GM23248 (cell line): Measurements from ENCODE around the gene KPNA6. TPM values are rescaled to one million over a fixed set of nuclear protein-coding genes. Genes with fewer than 3 reads are reported as not detected.
A peak's percentile ranks its signal among the peaks of the same experiment; 100 is the strongest.
"Not testable (repeated sequence)": the region's sequence is repeated elsewhere in the genome, so short reads cannot be mapped to it uniquely, and the experiment has no call there.

ENCODE experiments used
- DNase-seq: peaks from one replicate; pipeline ENCODE4 v3.0.0-alpha.2; 2015
- H2AFZ ChIP-seq: fragments of 200-600 bp; sonication (generic); 2 replicates; pipeline ENCODE4 v1.6.1; 2016; ENCODE audit warnings: antibody characterized with exemption
- H3F3A ChIP-seq: fragments of 200-600 bp; sonication (generic); 2 replicates; pipeline ENCODE4 v1.6.1; 2016; ENCODE audit warnings: mild to moderate bottlenecking, antibody characterized with exemption, mixed run types; ENCODE audit not compliant: insufficient read depth
- H3K27ac ChIP-seq: fragments of 200-600 bp; sonication (generic); 2 replicates; pipeline ENCODE4 v1.5.1; 2016; ENCODE audit warnings: mild to moderate bottlenecking
- H3K27me3 ChIP-seq: fragments of 200-600 bp; sonication (generic); replicated peaks from 2 replicates; pipeline ENCODE4 v1.6.1; 2016; ENCODE audit warnings: mild to moderate bottlenecking; ENCODE audit not compliant: insufficient read depth
- H3K36me3 ChIP-seq: fragments of 200-600 bp; sonication (generic); 2 replicates; pipeline ENCODE4 v1.6.1; 2016; ENCODE audit warnings: low read depth, mild to moderate bottlenecking
- H3K4me1 ChIP-seq: fragments of 200-600 bp; sonication (generic); 2 replicates; pipeline ENCODE4 v1.6.1; 2016; ENCODE audit warnings: mild to moderate bottlenecking; ENCODE audit not compliant: insufficient read depth
- H3K4me2 ChIP-seq: fragments of 200-600 bp; sonication (generic); one replicate; pipeline ENCODE4 v1.6.1; 2016; ENCODE audit warnings: mild to moderate bottlenecking; ENCODE audit not compliant: unreplicated experiment
- H3K4me3 ChIP-seq: fragments of 200-600 bp; sonication (generic); 2 replicates; pipeline ENCODE4 v1.5.1; 2016; ENCODE audit warnings: mild to moderate bottlenecking
- H3K79me2 ChIP-seq: fragments of 200-600 bp; sonication (generic); 2 replicates; pipeline ENCODE4 v1.6.1; 2016; ENCODE audit warnings: mild to moderate bottlenecking; ENCODE audit not compliant: insufficient read depth
- H3K9ac ChIP-seq: fragments of 200-600 bp; sonication (generic); 2 replicates; pipeline ENCODE4 v1.6.1; 2016; ENCODE audit warnings: mild to moderate bottlenecking
- H3K9me2 ChIP-seq: fragments of 200-600 bp; sonication (generic); 2 replicates; pipeline ENCODE4 v1.6.1; 2016; ENCODE audit warnings: mixed run types, mild to moderate bottlenecking, moderate library complexity; ENCODE audit not compliant: insufficient read depth
- H3K9me3 ChIP-seq: fragments of 200-600 bp; sonication (generic); one replicate; pipeline ENCODE4 v1.6.1; 2017; ENCODE audit warnings: low read depth
- H4K20me1 ChIP-seq: fragments of 200-600 bp; sonication (generic); 2 replicates; pipeline ENCODE4 v1.6.0; 2016; ENCODE audit not compliant: insufficient read depth
- EZH2 ChIP-seq: fragments of 200-600 bp; sonication (generic); IDR thresholded peaks from 2 replicates; pipeline ENCODE4 v1.6.1; 2018; ENCODE audit warnings: antibody characterized with exemption, mild to moderate bottlenecking; ENCODE audit not compliant: insufficient read depth, poor library complexity, severe bottlenecking
- EZH2phosphoT487 ChIP-seq: fragments of 200-600 bp; sonication (generic); IDR thresholded peaks from 2 replicates; pipeline ENCODE4 v1.6.1; 2018; ENCODE audit warnings: antibody characterized with exemption, moderate library complexity, mild to moderate bottlenecking, low read depth; ENCODE audit not compliant: insufficient read depth
- WGBS, 2 experiments: methylation state at CpG; one replicate each; pipeline ENCODE4 v1.1.6; 2015 to 2017; ENCODE audit warnings: low lambda C conversion rate in 2 of 2, low coverage in 1 of 2; ENCODE audit errors: missing lambda C conversion rate in 2 of 2; 5-methylcytosine and 5-hydroxymethylcytosine counted together
- in situ Hi-C: fragments of 300-500 bp; cut with MboI; formaldehyde crosslinking; loops from 2 replicates; pipeline ENCODE4 v1.15.0; 2020
- polyA plus RNA-seq: library from polyadenylated mRNA; unstranded; fragments of >200 nt; fragmentation: Nextera tagmentation; extraction: Ambion mirVana; gene quantifications from 2 replicates; pipeline ENCODE4 v1.2.1, GENCODE V29; 2016
- total RNA-seq: library from RNA; depleted of rRNA; stranded (reverse); fragments of >200 nt; shearing (Covaris generic); gene quantifications from 2 replicates; pipeline ENCODE4 v1.2.3, GENCODE V29; 2014

The KPNA6 gene
- total and polyA plus RNA-seq, 2 experiments from 2014 or later = 38.3 to 56.0 TPM

DNA sequence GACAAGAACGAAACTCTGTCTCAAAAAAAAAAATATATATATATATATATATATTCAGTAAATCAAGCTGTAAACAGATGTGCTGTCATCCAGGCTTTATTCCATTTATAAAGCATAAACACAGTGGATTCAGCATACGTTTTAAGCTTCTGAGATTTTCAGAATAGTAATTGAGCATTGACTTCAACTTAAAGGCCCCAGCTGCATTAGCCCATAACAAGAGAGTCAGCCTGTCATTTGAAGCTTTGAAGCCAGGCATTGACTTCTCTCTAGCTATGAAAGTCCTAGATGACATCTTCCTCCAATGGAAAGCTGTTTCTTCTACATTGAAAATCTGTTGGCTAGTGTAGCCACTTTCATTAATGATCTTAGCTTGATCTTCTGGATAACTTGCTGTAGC is 6.6 kb downstream of the KPNA6 start:
- no peaks in the 10 kb centered on the region for H3K36me3 ChIP-seq
- H3K27me3 ChIP-seq = no peaks in the 10 kb centered on the region
- 64 to 74% methylated on average over 2 of the region's 2 CpGs for WGBS, 2 experiments
- H3K79me2 ChIP-seq = peaks cover 100% of the 10 kb centered on the region
- TF ChIP-seq EZH2phosphoT487 = no peak
- TF ChIP-seq EZH2 = no peak
- no peak for DNase-seq
- H3K4me2 ChIP-seq = no peak overlapping the region
- H3F3A ChIP-seq = peaks cover 15% of the 10 kb centered on the region
- peaks cover 25% of the 10 kb centered on the region for H3K4me1 ChIP-seq
- in situ Hi-C loops = no loop called here
- no peak overlapping the region for H2AFZ ChIP-seq
- 0 out of 2 replicates have a peak, but pooled peaks cover 5% of the 10 kb centered on the region for H4K20me1 ChIP-seq
- H3K9me2 ChIP-seq = no peaks in the 10 kb centered on the region
- no peak overlapping the region for H3K4me3 ChIP-seq
- H3K9ac ChIP-seq = no peak overlapping the region
- H3K27ac ChIP-seq = no peak overlapping the region
- H3K9me3 ChIP-seq = no peaks in the 10 kb centered on the region

GRCh38 chr1:32115496-32115895 is 7.6 kb downstream of the KPNA6 start:
- TF ChIP-seq EZH2phosphoT487 (no peak), EZH2 (no peak)
- Histone ChIP-seq H3F3A (peaks cover 15% of the 10 kb centered on the region), H3K36me3 (no peaks in the 10 kb centered on the region), H3K9me3 (no peaks in the 10 kb centered on the region), H3K9me2 (no peaks in the 10 kb centered on the region), H3K27ac (peak overlapping the region; percentile 75), H2AFZ (no peak overlapping the region), H3K4me1 (peaks cover 14% of the 10 kb centered on the region), H3K9ac (no peak overlapping the region), H4K20me1 (0 out of 2 replicates have a peak, but pooled peaks cover 1% of the 10 kb centered on the region), H3K4me2 (no peak overlapping the region), H3K27me3 (no peaks in the 10 kb centered on the region), H3K4me3 (no peak overlapping the region), H3K79me2 (peaks cover 100% of the 10 kb centered on the region)
- DNase-seq = peak; percentile 57
- in situ Hi-C loops = no loop called here
- 64% methylated on average over 5 of the region's 5 CpGs for WGBS, 2 experiments

GRCh38 chr1:32116531-32116930 is 8.7 kb downstream of the KPNA6 start:
- no peaks in the 10 kb centered on the region for H4K20me1 ChIP-seq
- peaks cover 100% of the 10 kb centered on the region for H3K79me2 ChIP-seq
- H3K36me3 ChIP-seq = no peaks in the 10 kb centered on the region
- H3K27me3 ChIP-seq = no peaks in the 10 kb centered on the region
- H3K9me3 ChIP-seq = no peaks in the 10 kb centered on the region
- peak overlapping the region; percentile 75 for H3K27ac ChIP-seq
- H3K9me2 ChIP-seq = no peaks in the 10 kb centered on the region
- peaks cover 15% of the 10 kb centered on the region for H3F3A ChIP-seq
- peak; percentile 50 for DNase-seq
- H3K4me1 ChIP-seq = peaks cover 23% of the 10 kb centered on the region
- 76 to 77% methylated on average over 4 of the region's 4 CpGs for WGBS, 2 experiments
- in situ Hi-C loops = no loop called here
- no peak overlapping the region for H2AFZ ChIP-seq
- peak overlapping the region; percentile 72 for H3K4me2 ChIP-seq
- peak overlapping the region; percentile 58 for H3K9ac ChIP-seq
- H3K4me3 ChIP-seq = peak overlapping the region; percentile 57
- TF ChIP-seq EZH2 (no peak), EZH2phosphoT487 (no peak)

- no peaks in the 10 kb centered on the region for H3K36me3 ChIP-seq
- H2AFZ ChIP-seq = no peak overlapping the region
- H3K9ac ChIP-seq = no peak overlapping the region
- no peaks in the 10 kb centered on the region for H3K9me2 ChIP-seq
- H3F3A ChIP-seq = peaks cover under 1% of the 10 kb centered on the region
- no peaks in the 10 kb centered on the region for H3K27me3 ChIP-seq
- TF ChIP-seq EZH2 (no peak), EZH2phosphoT487 (no peak)
- WGBS, 2 experiments = 38 to 44% methylated on average over 5 of the region's 5 CpGs
- H3K4me2 ChIP-seq = no peak overlapping the region
- no peak for DNase-seq
- peak overlapping the region; percentile 85 for H3K27ac ChIP-seq
- H3K4me3 ChIP-seq = no peak overlapping the region
- 0 out of 2 replicates have a peak, but pooled peaks cover 4% of the 10 kb centered on the region for H4K20me1 ChIP-seq
- H3K9me3 ChIP-seq = no peaks in the 10 kb centered on the region
- peaks cover 100% of the 10 kb centered on the region for H3K79me2 ChIP-seq
- in situ Hi-C loops = no loop called here
- peaks cover 20% of the 10 kb centered on the region for H3K4me1 ChIP-seq
Measured at GRCh38 chr1:32122151-32122550, 14.3 kb downstream of the KPNA6 start.

GRCh38 chr1:32123361-32123760 is 15.5 kb downstream of the KPNA6 start:
- Histone ChIP-seq H3K4me1 (peaks cover 20% of the 10 kb centered on the region), H3K79me2 (peaks cover 99% of the 10 kb centered on the region)
- H3K36me3 ChIP-seq, H3K9ac ChIP-seq, H3K27me3 ChIP-seq, H3K9me3 ChIP-seq, H2AFZ ChIP-seq, H3K4me2 ChIP-seq, H3K27ac ChIP-seq, H4K20me1 ChIP-seq, in situ Hi-C loops, DNase-seq, H3F3A ChIP-seq, H3K9me2 ChIP-seq, H3K4me3 ChIP-seq: not testable (repeated sequence)
- WGBS, 2 experiments = 73 to 100% methylated on average over 1 to 2 of the region's 2 CpGs
